Chondrocyte (in vitro differentiated cells): ENCODE measurements around the gene CD47. TPM values are rescaled to one million over a fixed set of nuclear protein-coding genes. Genes with fewer than 3 reads are reported as not detected.

ENCODE experiments used
- DNase-seq: peaks from one replicate; pipeline ENCODE4 v3.0.0; 2021; ENCODE audit warnings: mixed read lengths, low spot score
- H3K27ac Mint-ChIP-seq: one replicate; pipeline ENCODE4 v1.8.0; 2021; ENCODE audit warnings: mild to moderate bottlenecking, moderate library complexity, mixed read lengths; ENCODE audit not compliant: unreplicated experiment
- H3K27me3 Mint-ChIP-seq: 2 replicates; pipeline ENCODE4 v1.8.0; 2021; ENCODE audit warnings: low read depth, mixed read lengths
- H3K36me3 Mint-ChIP-seq: 2 replicates; pipeline ENCODE4 v1.8.0; 2021; ENCODE audit warnings: low read depth, mixed read lengths
- H3K4me1 Mint-ChIP-seq: 2 replicates; pipeline ENCODE4 v1.8.0; 2021; ENCODE audit warnings: low read depth, mild to moderate bottlenecking, mixed read lengths
- H3K4me3 Mint-ChIP-seq: one replicate; pipeline ENCODE4 v1.8.0; 2021; ENCODE audit warnings: mild to moderate bottlenecking, moderate library complexity, mixed read lengths; ENCODE audit not compliant: unreplicated experiment
- H3K9me3 Mint-ChIP-seq: 2 replicates; pipeline ENCODE4 v1.8.0; 2021; ENCODE audit warnings: low read depth, mixed read lengths
- CTCF ChIP-seq: fragments of 200-600 bp; sonication (generic); IDR thresholded peaks from 2 replicates; pipeline ENCODE4 v1.5.0; 2021; ENCODE audit warnings: antibody characterized with exemption, mild to moderate bottlenecking, moderate library complexity
- total RNA-seq: library from RNA; stranded (reverse); gene quantifications from 3 replicates; pipeline ENCODE4 v1.2.1, GENCODE V29; 2021

Gene CD47
- total RNA-seq, 1 donor from 2014 or later: 43.1 TPM

GRCh38 chr3:108035751-108036150 is 55.1 kb downstream of the CD47 start:
- Mint-ChIP-seq H3K4me3 (no peak overlapping the region), H3K27ac (no peak overlapping the region), H3K9me3 (no peaks in the 10 kb centered on the region), H3K36me3 (peaks cover 2% of the 10 kb centered on the region), H3K4me1 (no peaks in the 10 kb centered on the region), H3K27me3 (no peaks in the 10 kb centered on the region)
- DNase-seq: no peak
- TF ChIP-seq CTCF: no peak

DNA sequence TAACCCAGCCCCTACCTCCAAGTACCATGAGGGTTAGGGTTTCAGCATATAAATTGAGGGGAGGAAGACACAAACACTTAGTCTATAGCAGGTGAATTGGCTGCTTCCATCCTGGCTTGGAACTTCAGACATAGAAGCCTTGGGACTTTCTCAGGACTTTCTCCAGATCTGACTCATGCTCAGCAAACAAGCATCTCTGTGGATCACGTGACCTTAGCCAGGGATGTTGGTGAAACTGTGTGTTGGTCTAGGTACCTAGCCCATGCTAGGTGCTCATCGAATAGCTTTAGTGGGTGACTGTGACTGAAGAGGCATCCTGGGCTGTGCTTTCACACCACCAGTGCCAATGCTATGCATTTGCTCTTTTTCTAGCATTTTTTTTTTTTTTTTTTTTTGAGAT is 58.9 kb downstream of the CD47 start:
- Mint-ChIP-seq H3K9me3 (no peaks in the 10 kb centered on the region), H3K27ac (no peak overlapping the region), H3K4me3 (no peak overlapping the region), H3K4me1 (peaks cover 4% of the 10 kb centered on the region), H3K36me3 (no peaks in the 10 kb centered on the region), H3K27me3 (no peaks in the 10 kb centered on the region)
- DNase-seq: no peak
- no peak for TF ChIP-seq CTCF

- Mint-ChIP-seq H3K27me3 (no peaks in the 10 kb centered on the region), H3K36me3 (no peaks in the 10 kb centered on the region), H3K27ac (no peak overlapping the region), H3K4me1 (peaks cover 4% of the 10 kb centered on the region), H3K9me3 (no peaks in the 10 kb centered on the region), H3K4me3 (no peak overlapping the region)
- no peak for DNase-seq
- TF ChIP-seq CTCF: no peak
Measured at GRCh38 chr3:108030960-108031359, 59.9 kb downstream of the CD47 start.

DNA sequence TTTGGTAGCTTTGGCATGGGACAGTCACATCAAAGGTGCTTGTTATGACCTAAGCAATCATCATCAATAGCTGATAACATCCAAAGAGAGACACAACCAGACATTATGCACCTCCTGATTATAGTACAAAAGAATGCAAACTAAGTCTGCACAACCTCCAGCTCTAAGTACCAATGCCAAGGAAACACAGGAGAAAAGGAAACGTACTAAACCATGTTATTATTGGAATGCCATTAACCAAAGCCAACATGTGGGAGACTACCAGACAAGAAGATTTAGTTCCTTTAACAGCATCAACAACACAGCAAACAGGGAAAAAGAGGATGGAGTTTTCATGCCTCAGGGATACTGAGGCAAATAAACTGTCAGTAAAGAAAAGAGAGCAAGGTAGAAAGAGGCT is 61.4 kb downstream of the CD47 start:
- peaks cover 11% of the 10 kb centered on the region for H3K4me1 Mint-ChIP-seq
- no peak overlapping the region for H3K27ac Mint-ChIP-seq
- H3K4me3 Mint-ChIP-seq: no peak overlapping the region

DNA sequence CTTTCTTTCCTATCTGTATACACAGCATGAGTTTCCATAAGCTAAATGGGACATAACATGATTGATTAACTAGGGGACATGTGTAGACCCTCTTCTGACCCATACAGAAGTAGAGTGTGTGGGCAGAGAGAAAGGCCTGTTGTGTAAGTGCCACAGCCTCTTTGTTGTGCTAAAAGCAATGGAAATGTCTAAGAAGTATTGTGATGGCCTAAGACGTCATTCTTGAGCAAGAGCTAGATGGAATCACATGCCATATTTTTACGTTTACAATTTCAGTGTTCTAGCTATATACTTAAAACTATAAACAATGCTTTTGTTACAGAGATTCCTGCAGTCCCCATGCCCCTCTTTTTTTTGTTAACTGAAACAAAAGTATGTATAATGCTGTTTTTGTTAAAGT is 61.9 kb downstream of the CD47 start:
- Mint-ChIP-seq H3K9me3 (no peaks in the 10 kb centered on the region), H3K36me3 (no peaks in the 10 kb centered on the region), H3K4me3 (no peak overlapping the region), H3K4me1 (peaks cover 14% of the 10 kb centered on the region), H3K27ac (no peak overlapping the region), H3K27me3 (no peaks in the 10 kb centered on the region)
- DNase-seq: no peak
- TF ChIP-seq CTCF: no peak

More for the DNA sequence above, 61.4 kb downstream of the CD47 start:
- Mint-ChIP-seq H3K36me3 (no peaks in the 10 kb centered on the region), H3K9me3 (no peaks in the 10 kb centered on the region), H3K27me3 (no peaks in the 10 kb centered on the region)
- DNase-seq: no peak
- no peak for TF ChIP-seq CTCF
